ENCODE data around the gene ARHGAP22. TPM values are rescaled to one million over a fixed set of nuclear protein-coding genes. Genes with fewer than 3 reads are reported as not detected.
A peak's percentile ranks its signal among the peaks of the same experiment; 100 is the strongest.

ARHGAP22 gene
- total RNA-seq, 1 donor from 2014 or later, result 5.1 TPM

- Mint-ChIP-seq H3K27me3 (no peaks in the 10 kb centered on the region), H3K27ac (no peak overlapping the region), H3K9me3 (no peaks in the 10 kb centered on the region), H3K36me3 (no peaks in the 10 kb centered on the region), H3K4me1 (ENCODE audit: unreplicated experiment) (peaks cover 18% of the 10 kb centered on the region), H3K4me3 (no peak overlapping the region)
- no peak for TF ChIP-seq CTCF (conservative IDR thresholded peaks at IDR 0.05)
- peak; percentile 59 for DNase-seq (ENCODE audit: extremely low spot score, unreplicated experiment)
These were observed 135.9 kb downstream of the ARHGAP22 start for GRCh38 chr10:48468866-48469511.

GRCh38 chr10:48468130-48468790 lies 136.6 kb downstream of the ARHGAP22 start:
- Mint-ChIP-seq H3K4me3 (no peak overlapping the region), H3K4me1 (ENCODE audit: unreplicated experiment) (peaks cover 24% of the 10 kb centered on the region), H3K9me3 (no peaks in the 10 kb centered on the region), H3K27ac (no peak overlapping the region), H3K36me3 (no peaks in the 10 kb centered on the region), H3K27me3 (no peaks in the 10 kb centered on the region)
- DNase-seq (ENCODE audit: extremely low spot score, unreplicated experiment), result no peak
- TF ChIP-seq CTCF (conservative IDR thresholded peaks at IDR 0.05), result no peak

GRCh38 chr10:48467669-48468068 lies 137.2 kb downstream of the ARHGAP22 start:
- Mint-ChIP-seq H3K9me3 (no peaks in the 10 kb centered on the region), H3K4me1 (ENCODE audit: unreplicated experiment) (peaks cover 24% of the 10 kb centered on the region), H3K36me3 (no peaks in the 10 kb centered on the region), H3K4me3 (no peak overlapping the region), H3K27ac (no peak overlapping the region), H3K27me3 (no peaks in the 10 kb centered on the region)
- no peak for TF ChIP-seq CTCF (conservative IDR thresholded peaks at IDR 0.05)
- DNase-seq (ENCODE audit: extremely low spot score, unreplicated experiment), result peak; percentile 50

GRCh38 chr10:48466611-48467240 lies 138.1 kb downstream of the ARHGAP22 start:
- no peak overlapping the region for H3K27ac Mint-ChIP-seq
- DNase-seq (ENCODE audit: extremely low spot score, unreplicated experiment), result peak; percentile 66
- H3K27me3 Mint-ChIP-seq, result no peaks in the 10 kb centered on the region

More at GRCh38 chr10:48466611-48467240, 138.1 kb downstream of the ARHGAP22 start:
- Mint-ChIP-seq H3K9me3 (no peaks in the 10 kb centered on the region), H3K4me3 (no peak overlapping the region), H3K36me3 (no peaks in the 10 kb centered on the region), H3K4me1 (ENCODE audit: unreplicated experiment) (peaks cover 24% of the 10 kb centered on the region)
- no peak for TF ChIP-seq CTCF (conservative IDR thresholded peaks at IDR 0.05)
